ENCODE data around the gene NCAPD2.
"Not testable (repeated sequence)": the region's sequence is repeated elsewhere in the genome, so short reads cannot be mapped to it uniquely, and the experiment has no call there.

NCAPD2 gene

DNA sequence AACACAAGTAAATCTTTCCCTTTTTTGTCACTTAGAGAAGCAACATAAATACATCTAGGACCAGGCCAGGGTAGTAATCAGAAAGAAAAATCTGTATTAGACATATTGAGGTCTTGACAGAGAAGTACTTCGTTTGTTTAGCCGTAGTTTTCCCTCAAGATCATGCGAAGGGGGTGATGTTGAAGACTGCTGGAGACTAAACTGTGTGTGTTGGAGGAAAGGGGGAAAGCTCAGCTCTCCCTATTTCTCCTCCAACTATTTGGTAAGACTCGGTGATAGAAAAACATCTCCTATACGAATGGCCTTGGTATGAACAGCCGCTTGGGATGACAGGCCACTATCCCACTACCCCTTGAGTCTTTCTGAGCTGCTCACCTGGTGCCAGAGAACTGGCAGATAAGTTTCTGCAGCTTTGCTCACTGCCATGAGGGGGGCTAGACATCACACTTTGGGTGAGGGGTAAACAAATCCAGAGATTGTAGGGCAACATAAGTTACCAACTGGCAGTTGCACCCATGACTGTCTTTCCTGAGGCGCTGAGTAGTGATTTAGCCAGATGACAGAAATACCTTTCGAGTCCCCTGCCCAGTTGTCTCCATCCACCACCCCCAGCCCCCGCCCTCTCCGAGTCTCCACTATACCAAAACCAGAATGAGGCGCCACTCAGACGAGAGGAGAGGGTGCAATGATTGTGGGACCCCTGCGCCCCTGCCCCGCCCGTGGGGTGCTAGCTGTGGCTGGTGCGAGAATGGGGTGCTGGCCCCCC is 24.1 kb upstream of the NCAPD2 start:
- Histone ChIP-seq H3K4me1 (ENCODE audit: insufficient read depth, low read length) (peaks cover 10% of the 10 kb centered on the region; the same call in 1 of the 2 replicates), H3K9ac (ENCODE audit: low read depth, low read length) (peak overlapping the region; percentile 64), H3K9me3 (ENCODE audit: control insufficient read depth, insufficient read depth, low read length) (no peaks in the 10 kb centered on the region), H3K36me3 (ENCODE audit: insufficient read depth, low read length) (peaks cover 3% of the 10 kb centered on the region; the same call in 1 of the 2 replicates)

GRCh38 chr12:6470375-6471163 is 23.3 kb upstream of the NCAPD2 start, which contains the start of gene VAMP1:
Gene VAMP1 (minus strand): TSS chr12:6470677. CDS start chr12:6470531, 146 bp downstream.
- Histone ChIP-seq H3K9me3 (ENCODE audit: control insufficient read depth, insufficient read depth, low read length) (no peaks in the 10 kb centered on the region), H3K4me1 (ENCODE audit: insufficient read depth, low read length) (peaks cover 10% of the 10 kb centered on the region; the same call in 1 of the 2 replicates), H3K9ac (ENCODE audit: low read depth, low read length) (peak within 1 kb of the TSS; percentile 64), H3K36me3 (ENCODE audit: insufficient read depth, low read length) (0 out of 2 replicates have a peak, but pooled peaks cover 3% of the 10 kb centered on the region)

- Histone ChIP-seq H3K9ac (ENCODE audit: low read depth, low read length) (no peak overlapping the region), H3K9me3 (ENCODE audit: control insufficient read depth, insufficient read depth, low read length) (no peaks in the 10 kb centered on the region), H3K4me1 (ENCODE audit: insufficient read depth, low read length) (peaks cover 10% of the 10 kb centered on the region; the same call in 1 of the 2 replicates), H3K36me3 (ENCODE audit: insufficient read depth, low read length) (no peaks in the 10 kb centered on the region)
Measured at GRCh38 chr12:6471989-6472360, 21.9 kb upstream of the NCAPD2 start.

- Histone ChIP-seq H3K4me1 (ENCODE audit: insufficient read depth, low read length) (peaks cover 10% of the 10 kb centered on the region; the same call in 1 of the 2 replicates), H3K9ac (ENCODE audit: low read depth, low read length) (no peak overlapping the region), H3K36me3 (ENCODE audit: insufficient read depth, low read length) (no peaks in the 10 kb centered on the region), H3K9me3 (ENCODE audit: control insufficient read depth, insufficient read depth, low read length) (no peaks in the 10 kb centered on the region)
Measured at GRCh38 chr12:6472491-6472890, 21.4 kb upstream of the NCAPD2 start.

DNA sequence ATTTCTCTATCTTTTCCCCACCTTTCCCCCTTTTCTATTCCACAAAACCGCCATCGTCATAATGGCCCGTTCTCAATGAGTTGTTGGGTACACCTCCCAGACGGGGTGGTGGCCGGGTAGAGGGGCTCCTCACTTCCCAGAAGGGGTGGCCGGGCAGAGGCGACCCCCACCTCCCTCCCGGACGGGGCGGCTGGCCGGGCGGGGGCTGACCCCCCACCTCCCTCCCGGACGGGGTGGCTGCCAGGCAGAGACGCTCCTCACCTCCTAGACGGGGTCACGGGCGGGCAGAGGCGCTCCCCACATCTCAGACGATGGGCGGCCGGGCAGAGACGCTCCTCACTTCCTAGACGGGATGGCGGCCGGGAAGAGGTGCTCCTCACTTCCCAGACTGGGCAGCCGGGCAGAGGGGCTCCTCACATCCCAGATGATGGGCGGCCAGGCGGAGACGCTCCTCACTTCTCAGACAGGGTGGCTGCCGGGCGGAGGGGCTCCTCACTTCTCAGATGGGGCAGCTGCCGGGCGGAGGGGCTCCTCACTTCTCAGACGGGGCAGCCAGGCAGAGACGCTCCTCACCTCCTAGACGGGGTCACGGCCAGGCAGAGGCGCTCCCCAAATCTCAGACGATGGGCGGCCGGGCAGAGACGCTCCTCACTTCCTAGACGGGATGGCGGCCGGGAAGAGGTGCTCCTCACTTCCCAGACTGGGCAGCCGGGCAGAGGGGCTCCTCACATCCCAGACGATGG is 18.5 kb upstream of the NCAPD2 start:
- H3K9me3 ChIP-seq (ENCODE audit: control insufficient read depth, insufficient read depth, low read length); H3K4me1 ChIP-seq (ENCODE audit: insufficient read depth, low read length); H3K9ac ChIP-seq (ENCODE audit: low read depth, low read length); H3K36me3 ChIP-seq (ENCODE audit: insufficient read depth, low read length): not testable (repeated sequence)

DNA sequence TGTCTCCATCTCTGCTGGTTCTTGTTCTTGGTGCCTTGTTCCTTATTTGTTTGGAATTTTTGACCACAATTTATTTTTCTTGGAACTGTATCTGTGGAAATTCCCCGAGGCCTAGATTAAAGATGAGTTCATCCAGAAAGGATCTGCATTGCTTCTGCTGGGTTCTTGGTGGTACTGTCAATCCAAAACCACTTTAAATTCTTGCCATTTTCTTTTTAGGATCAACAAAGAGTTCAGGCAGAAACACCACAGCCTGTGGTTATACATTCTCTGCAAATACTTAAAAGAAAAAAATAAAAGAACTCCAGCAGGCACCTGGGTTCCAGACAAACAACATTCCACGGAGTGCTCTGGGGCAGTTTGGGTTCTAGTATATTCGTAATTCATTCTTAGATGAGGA is 17.4 kb upstream of the NCAPD2 start:
- no peaks in the 10 kb centered on the region for H3K4me1 ChIP-seq (ENCODE audit: insufficient read depth, low read length)
- H3K9me3 ChIP-seq (ENCODE audit: control insufficient read depth, insufficient read depth, low read length): no peaks in the 10 kb centered on the region
- H3K36me3 ChIP-seq (ENCODE audit: insufficient read depth, low read length): no peaks in the 10 kb centered on the region
- no peak overlapping the region for H3K9ac ChIP-seq (ENCODE audit: low read depth, low read length)

DNA sequence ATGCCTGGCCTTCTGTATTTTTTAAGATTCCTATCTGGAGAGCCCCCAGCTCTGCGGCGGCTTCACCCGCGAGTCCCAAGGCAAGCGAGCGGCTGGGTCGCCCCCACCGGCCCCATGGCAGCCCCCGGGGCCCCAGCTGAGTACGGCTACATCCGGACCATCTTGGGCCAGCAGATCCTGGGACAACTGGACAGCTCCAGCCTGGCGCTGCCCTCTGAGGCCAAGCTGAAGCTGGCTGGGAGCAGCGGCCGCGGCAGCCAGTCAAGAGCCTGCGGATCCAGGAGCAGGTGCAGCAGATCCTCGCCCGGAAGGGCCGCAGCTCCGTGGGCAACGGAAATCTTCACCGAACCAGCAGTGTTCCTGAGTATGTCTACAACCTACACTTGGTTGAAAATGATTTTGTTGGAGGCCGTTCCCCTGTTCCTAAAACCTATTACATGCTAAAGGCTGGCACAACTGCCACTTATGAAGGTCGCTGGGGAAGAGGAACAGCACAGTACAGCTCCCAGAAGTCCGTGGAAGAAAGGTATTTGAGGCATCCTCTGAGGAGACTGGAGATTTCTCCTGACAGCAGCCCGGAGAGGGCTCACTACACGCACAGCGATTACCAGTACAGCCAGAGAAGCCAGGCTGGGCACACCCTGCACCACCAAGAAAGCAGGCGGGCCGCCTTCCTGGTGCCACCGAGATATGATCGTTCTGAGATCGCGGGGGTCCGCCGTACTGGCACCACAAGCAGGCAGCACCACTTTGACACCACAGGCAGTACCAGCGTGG is 16.1 kb upstream of the NCAPD2 start:
- H3K9ac ChIP-seq (ENCODE audit: low read depth, low read length); H3K36me3 ChIP-seq (ENCODE audit: insufficient read depth, low read length); H3K9me3 ChIP-seq (ENCODE audit: control insufficient read depth, insufficient read depth, low read length); H3K4me1 ChIP-seq (ENCODE audit: insufficient read depth, low read length): not testable (repeated sequence)

DNA sequence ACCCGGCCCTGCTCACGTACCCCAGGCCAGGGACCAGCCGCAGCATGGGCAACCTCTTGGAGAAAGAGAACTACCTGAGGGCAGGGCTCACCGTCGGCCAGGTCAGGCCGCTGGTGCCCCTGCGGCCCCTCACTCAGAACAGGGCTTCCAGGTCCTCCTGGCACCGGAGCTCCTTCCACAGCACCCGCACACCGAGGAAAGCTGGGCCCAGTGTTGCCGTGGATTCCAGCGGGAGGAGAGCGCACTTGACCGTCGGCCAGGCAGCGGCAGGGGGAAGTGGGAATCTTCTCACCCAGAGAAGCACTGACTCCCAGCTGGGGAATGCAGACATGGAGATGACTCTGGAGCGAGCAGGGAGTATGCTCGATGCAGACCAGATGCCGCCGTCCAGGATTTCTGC is 15.5 kb upstream of the NCAPD2 start:
- H3K9me3 ChIP-seq (ENCODE audit: control insufficient read depth, insufficient read depth, low read length): no peaks in the 10 kb centered on the region
- H3K9ac ChIP-seq (ENCODE audit: low read depth, low read length): no peak overlapping the region
- no peaks in the 10 kb centered on the region for H3K36me3 ChIP-seq (ENCODE audit: insufficient read depth, low read length)
- no peaks in the 10 kb centered on the region for H3K4me1 ChIP-seq (ENCODE audit: insufficient read depth, low read length)

- Histone ChIP-seq H3K9me3 (ENCODE audit: control insufficient read depth, insufficient read depth, low read length) (no peaks in the 10 kb centered on the region), H3K4me1 (ENCODE audit: insufficient read depth, low read length) (no peaks in the 10 kb centered on the region)
Measured at GRCh38 chr12:6488240-6488639, 5.7 kb upstream of the NCAPD2 start.

DNA sequence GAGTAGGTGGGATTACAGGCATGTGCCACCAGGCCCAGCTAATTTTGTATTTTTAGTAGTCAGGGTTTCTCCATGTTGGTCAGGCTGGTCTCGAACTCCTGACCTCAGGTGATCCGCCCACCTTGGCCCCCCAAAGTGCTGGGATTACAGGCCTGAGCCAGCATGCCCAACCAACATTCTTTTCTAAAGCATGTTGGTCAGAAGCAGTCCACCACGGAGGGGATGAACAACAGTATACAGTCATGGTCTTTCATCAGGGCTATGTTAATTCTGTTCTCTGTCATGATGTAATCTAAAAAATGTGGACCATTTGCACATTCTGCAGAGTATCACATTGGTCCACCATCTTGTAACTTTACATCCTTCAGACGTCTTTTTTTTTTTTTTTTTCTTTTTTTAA is 4.5 kb upstream of the NCAPD2 start:
- no peaks in the 10 kb centered on the region for H3K9me3 ChIP-seq (ENCODE audit: control insufficient read depth, insufficient read depth, low read length)
- peaks cover 3% of the 10 kb centered on the region; the same call in 1 of the 2 replicates for H3K36me3 ChIP-seq (ENCODE audit: insufficient read depth, low read length)
- no peaks in the 10 kb centered on the region for H3K4me1 ChIP-seq (ENCODE audit: insufficient read depth, low read length)
- H3K9ac ChIP-seq (ENCODE audit: low read depth, low read length): no peak overlapping the region

More at GRCh38 chr12:6488240-6488639, 5.7 kb upstream of the NCAPD2 start:
- H3K9ac ChIP-seq (ENCODE audit: low read depth, low read length): no peak overlapping the region
- H3K36me3 ChIP-seq (ENCODE audit: insufficient read depth, low read length): peaks cover 3% of the 10 kb centered on the region; the same call in 1 of the 2 replicates

GRCh38 chr12:6490673-6491072 is 3.2 kb upstream of the NCAPD2 start:
- H3K9ac ChIP-seq (ENCODE audit: low read depth, low read length); H3K4me1 ChIP-seq (ENCODE audit: insufficient read depth, low read length): not testable (repeated sequence)

DNA sequence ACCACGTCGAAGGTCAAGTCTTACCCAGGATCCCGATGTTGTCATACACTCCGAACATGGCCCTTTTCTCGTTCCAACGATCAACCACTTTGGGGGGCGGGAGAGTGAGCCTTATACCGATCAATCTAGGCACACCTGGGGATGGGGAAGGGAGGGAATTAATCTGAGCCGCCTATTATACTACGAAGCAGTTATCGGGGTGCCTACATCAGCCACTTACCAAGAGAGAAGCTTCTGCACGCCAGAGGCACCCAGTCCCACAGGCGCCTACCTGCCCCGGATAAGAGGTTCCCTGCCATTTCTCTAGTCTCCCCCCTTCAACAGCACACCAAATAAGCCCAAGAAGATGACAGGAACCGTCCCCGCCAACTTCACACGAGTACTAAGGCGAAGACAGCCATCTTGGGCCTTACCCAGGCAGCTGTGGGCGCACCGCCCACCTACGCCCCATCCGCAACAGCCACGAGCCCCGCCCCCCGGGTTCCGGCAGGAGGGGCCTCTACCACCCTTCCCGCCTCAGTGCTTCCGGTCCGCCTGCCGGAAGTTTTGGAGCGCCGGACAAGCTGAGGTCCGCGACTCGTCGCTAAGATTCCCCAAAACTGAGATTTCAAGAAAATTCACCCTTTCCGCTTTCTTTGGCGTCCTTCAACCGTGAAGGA is 935 bp upstream of the NCAPD2 start, which contains the start of gene MRPL51:
TSS of gene MRPL51 (minus strand) at position 425 of the 659 bp plus-strand sequence. CDS start at position 299, 126 bp downstream.
- H3K36me3 ChIP-seq (ENCODE audit: insufficient read depth, low read length): peaks cover 20% of the 10 kb centered on the region
- H3K9ac ChIP-seq (ENCODE audit: low read depth, low read length): peak within 1 kb of the TSS; percentile 83
- H3K4me1 ChIP-seq (ENCODE audit: insufficient read depth, low read length): no peaks in the 10 kb centered on the region
- H3K9me3 ChIP-seq (ENCODE audit: control insufficient read depth, insufficient read depth, low read length): no peaks in the 10 kb centered on the region

More at GRCh38 chr12:6490673-6491072, 3.2 kb upstream of the NCAPD2 start:
- peaks cover 11% of the 10 kb centered on the region for H3K36me3 ChIP-seq (ENCODE audit: insufficient read depth, low read length)
- not testable (repeated sequence) for H3K9me3 ChIP-seq (ENCODE audit: control insufficient read depth, insufficient read depth, low read length)

- no peaks in the 10 kb centered on the region for H3K9me3 ChIP-seq (ENCODE audit: control insufficient read depth, insufficient read depth, low read length)
- peak overlapping the region; percentile 83 for H3K9ac ChIP-seq (ENCODE audit: low read depth, low read length)
- H3K4me1 ChIP-seq (ENCODE audit: insufficient read depth, low read length): no peaks in the 10 kb centered on the region
- H3K36me3 ChIP-seq (ENCODE audit: insufficient read depth, low read length): peaks cover 27% of the 10 kb centered on the region
Measured at GRCh38 chr12:6494258-6494743, 399 bp downstream of the NCAPD2 start.

Measured in ES-I3 (cell line).